NB4 (cell line): ENCODE results near the gene CD93.

Experiments used
- DNase-seq: peaks from one replicate; pipeline ENCODE4 v3.0.0; 2010; ENCODE audit warnings: low read depth
- H3K4me3 ChIP-seq: one replicate; pipeline ENCODE4 v1.5.1; 2011; ENCODE audit warnings: mild to moderate bottlenecking, low read depth, low read length, moderate library complexity
- CTCF ChIP-seq: IDR thresholded peaks from one replicate; pipeline ENCODE4 v1.5.1; 2012; ENCODE audit warnings: low read depth, low read length
- MAX ChIP-seq: IDR thresholded peaks from 2 replicates; pipeline ENCODE4 v1.6.1; 2011; ENCODE audit warnings: low read depth, low read length
- MYC ChIP-seq: IDR thresholded peaks from 2 replicates; pipeline ENCODE4 v1.6.1; 2011; ENCODE audit warnings: low read depth, low read length
- POLR2A ChIP-seq: IDR thresholded peaks from 2 replicates; pipeline ENCODE4 v1.6.1; 2011; ENCODE audit warnings: mild to moderate bottlenecking; ENCODE audit not compliant: insufficient read length; ENCODE audit errors: extremely low read depth

CD93 gene

GRCh38 chr20:23034721-23035671, 51.1 kb downstream of the CD93 start, which contains the start of gene SSTR4:
TSS of gene SSTR4 (plus strand) at chr20:23035312. CDS start at chr20:23035484, 172 bp downstream.
- DNase-seq = no peak
- H3K4me3 ChIP-seq = no peak within 1 kb of the TSS
- no peak for TF ChIP-seq MAX
- no peak for TF ChIP-seq POLR2A
- TF ChIP-seq MYC = no peak
- no peak for TF ChIP-seq CTCF

GRCh38 chr20:23033918-23034317, 52.2 kb downstream of the CD93 start:
- TF ChIP-seq MYC = no peak
- TF ChIP-seq POLR2A = no peak
- no peak for TF ChIP-seq CTCF
- TF ChIP-seq MAX = no peak
- no peak for DNase-seq
- no peak overlapping the region for H3K4me3 ChIP-seq

DNA sequence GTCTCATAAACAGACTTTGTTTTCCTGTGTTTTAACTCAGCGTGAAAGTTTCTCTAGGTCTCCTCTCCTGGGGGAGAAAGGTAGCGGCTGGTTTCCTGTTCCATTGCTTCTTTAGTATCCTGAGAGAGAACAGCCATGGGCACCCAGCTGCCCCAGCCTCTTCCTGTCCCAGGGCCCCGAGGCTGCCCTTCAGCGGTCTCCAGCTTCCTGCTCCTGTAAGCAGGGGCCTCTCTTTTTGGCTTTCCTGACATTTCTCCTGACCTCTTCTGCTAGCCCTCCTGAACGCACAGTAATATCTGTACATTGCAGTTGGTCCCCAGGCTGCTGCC, 53.4 kb downstream of the CD93 start:
- no peak for DNase-seq
- no peak overlapping the region for H3K4me3 ChIP-seq
- no peak for TF ChIP-seq MYC
- no peak for TF ChIP-seq MAX
- TF ChIP-seq POLR2A = no peak
- no peak for TF ChIP-seq CTCF

DNA sequence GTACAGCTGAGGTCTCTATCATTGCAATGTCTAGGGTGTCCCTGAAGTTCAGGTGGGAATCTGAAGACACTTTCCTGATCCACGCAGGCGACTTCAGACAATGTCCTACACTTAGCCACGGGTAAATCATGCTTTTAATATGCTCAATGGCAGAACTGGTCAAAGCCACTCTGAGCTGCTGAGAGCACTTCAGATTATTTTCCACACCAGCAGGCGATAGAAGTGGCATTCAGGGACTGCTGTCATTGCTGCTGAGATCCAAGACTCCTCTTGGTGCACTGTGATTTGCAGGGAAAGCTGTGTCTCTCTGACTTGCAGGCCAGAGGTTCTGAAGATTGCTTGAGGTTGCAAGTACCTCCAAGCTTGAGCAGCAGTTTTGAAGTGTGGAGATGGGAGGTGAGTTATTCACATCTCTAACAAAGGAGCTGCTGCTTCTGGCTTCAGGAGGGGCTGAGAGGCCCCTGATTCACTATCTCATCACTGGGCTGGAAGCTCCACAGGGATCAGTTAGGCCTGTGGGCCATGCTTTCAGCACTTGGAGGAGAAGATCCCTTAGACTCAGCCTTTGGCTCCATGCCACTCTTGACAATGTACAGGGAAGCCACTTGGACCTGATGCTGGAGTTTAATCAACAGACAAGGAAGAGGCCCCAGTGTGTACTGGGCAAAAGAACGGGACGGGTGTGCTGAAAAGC, 53.9 kb downstream of the CD93 start:
- TF ChIP-seq CTCF (no peak), MAX (no peak), POLR2A (no peak), MYC (no peak)
- no peak for DNase-seq
- no peak overlapping the region for H3K4me3 ChIP-seq

DNA sequence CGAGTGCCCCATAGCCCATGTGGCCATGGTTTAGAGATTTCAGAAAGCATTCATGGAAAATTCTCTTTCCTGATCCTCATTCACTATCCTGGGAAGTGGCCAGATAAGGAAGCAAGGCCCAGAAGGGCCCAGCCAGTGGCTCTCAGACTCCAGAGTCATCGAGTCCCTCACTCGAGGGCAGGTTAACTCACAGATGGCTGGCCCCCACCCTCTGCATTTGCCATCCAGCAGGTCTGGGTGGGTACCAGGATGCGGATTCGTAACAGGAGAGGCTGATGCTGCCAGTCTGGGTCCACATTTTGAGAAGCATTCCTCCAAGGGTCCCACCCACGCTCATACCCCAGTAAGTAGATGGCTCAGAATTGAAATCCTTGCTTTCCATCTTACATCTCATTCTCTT, 54.8 kb downstream of the CD93 start:
- DNase-seq = no peak
- TF ChIP-seq MYC = no peak
- TF ChIP-seq MAX = no peak
- TF ChIP-seq POLR2A = no peak
- H3K4me3 ChIP-seq = no peak overlapping the region
